Left lung (tissue), 10 donors: ENCODE measurements around the gene TM2D3. TPM values are rescaled to one million over a fixed set of nuclear protein-coding genes. Genes with fewer than 3 reads are reported as not detected.

Source experiments
- ATAC-seq: fragments of 200-7000 bp; cut with Tn5 transposase; one replicate; pipeline ENCODE4 v1.9.1; 2020; ENCODE audit warnings: moderate library complexity
- DNase-seq, 4 donors: peaks; one replicate each; pipeline ENCODE4 v3.0.0-alpha.2; 2013 to 2020
- H3K27ac ChIP-seq, 2 donors: fragments of 200-600 bp; sonication (generic) in 1 of 2; one replicate each; pipeline versions ENCODE4 v1.5.0 to v1.8.0; 2020 to 2021
- H3K27me3 ChIP-seq, 2 donors: fragments of 200-600 bp; sonication (generic) in 1 of 2; one replicate each; pipeline versions ENCODE4 v1.5.0 to v1.8.0; 2020 to 2021
- H3K36me3 ChIP-seq, 2 donors: fragments of 200-600 bp; sonication (generic) in 1 of 2; one replicate each; pipeline versions ENCODE4 v1.5.0 to v1.8.0; 2020 to 2021
- H3K4me1 ChIP-seq, 2 donors: fragments of 200-600 bp; one replicate each; pipeline ENCODE4 v1.8.0; 2021
- H3K4me3 ChIP-seq, 2 donors: fragments of 200-600 bp; sonication (generic) in 1 of 2; one replicate each; pipeline versions ENCODE4 v1.5.0 to v1.8.0; 2020 to 2021; ENCODE audit warnings: mild to moderate bottlenecking in 1 of 2
- H3K9me3 ChIP-seq, 2 donors: fragments of 200-600 bp; sonication (generic) in 1 of 2; one replicate each; pipeline versions ENCODE4 v1.5.0 to v1.8.0; 2020 to 2021
- CTCF ChIP-seq, 2 donors: fragments of 200-600 bp; sonication (generic) in 1 of 2; IDR thresholded peaks; one replicate each; pipeline versions ENCODE4 v1.5.0 to v1.8.0; 2021; ENCODE audit warnings: antibody characterized with exemption in 2 of 2
- intact Hi-C, 2 donors: fragments of 100-400 bp; cut with DNase I; formaldehyde crosslinking; loops; one replicate each; pipeline versions ENCODE4 v1.11.2 to v1.14.2; 2022
- polyA plus RNA-seq, 6 donors: library from polyadenylated mRNA; unstranded; fragments of 120-200 nt; gene quantifications; one replicate each; pipeline ENCODE4 v1.2.1, GENCODE V29; 2013; ENCODE audit not compliant: insufficient read length in 6 of 6
- total RNA-seq, 2 donors: library from RNA; stranded (reverse); fragmentation: NEBNext Ultra II Directional; extraction: Animal tissue kit (Norgen Biotek cat#: 25700); gene quantifications; one replicate each; pipeline ENCODE4 v1.2.1, GENCODE V29; 2021
- donor health status: DM: no; HTN: yes; CAD: no.
- donor health status: DM: no; HTN: no; CAD: no.

TM2D3 gene
- total and polyA plus RNA-seq, 8 donors, result 43.7 to 67.3 (median 59.9) TPM

- no peaks in the 10 kb centered on the region for H3K27me3 ChIP-seq
- H3K4me1 ChIP-seq, result peaks cover 0 to 6% of the 10 kb centered on the region in 2 donors
- DNase-seq (peak in 1 of 4 donors; percentile 36), ATAC-seq (no peak)
- intact Hi-C loops, result no loop called here
- no peak for TF ChIP-seq CTCF (IDR thresholded peaks at IDR 0.05)
- no peak overlapping the region for H3K27ac ChIP-seq
- no peaks in the 10 kb centered on the region for H3K9me3 ChIP-seq
- H3K36me3 ChIP-seq, result no peaks in the 10 kb centered on the region
- no peak overlapping the region for H3K4me3 ChIP-seq
Observed at GRCh38 chr15:101614001-101614585, 38.1 kb downstream of the TM2D3 start.

GRCh38 chr15:101613130-101614000 is 38.8 kb downstream of the TM2D3 start:
- intact Hi-C loops, result no loop called here
- TF ChIP-seq CTCF (IDR thresholded peaks at IDR 0.05), result no peak
- ATAC-seq (no peak), DNase-seq (peak in 3 of 4 donors; percentile 59 to 83 (median 68))
- Histone ChIP-seq H3K27ac (no peak overlapping the region), H3K36me3 (no peaks in the 10 kb centered on the region), H3K27me3 (no peaks in the 10 kb centered on the region), H3K4me1 (peaks cover 0 to 6% of the 10 kb centered on the region in 2 donors), H3K4me3 (no peak overlapping the region), H3K9me3 (no peaks in the 10 kb centered on the region)

DNA sequence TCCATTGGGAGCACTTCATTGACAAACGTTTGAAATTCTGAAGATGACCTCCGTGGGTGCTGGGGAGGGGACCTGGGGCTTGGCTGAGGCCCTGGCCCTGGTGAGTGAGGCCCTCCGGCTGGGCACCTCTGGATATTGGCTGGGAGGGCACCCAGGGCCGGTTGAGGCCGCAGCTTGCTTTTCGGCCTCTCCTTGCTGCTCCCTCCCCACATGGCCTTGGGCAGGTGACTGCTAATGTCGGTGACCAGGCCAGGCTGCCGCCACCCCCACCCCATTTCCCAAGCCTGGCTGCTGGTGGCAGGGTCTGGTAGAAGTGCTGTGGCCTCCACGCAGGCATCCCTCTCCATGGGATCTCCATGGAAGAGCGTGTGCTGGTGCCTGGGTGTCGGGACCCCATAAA is 39.5 kb downstream of the TM2D3 start:
- TF ChIP-seq CTCF (IDR thresholded peaks at IDR 0.05), result no peak

DNA sequence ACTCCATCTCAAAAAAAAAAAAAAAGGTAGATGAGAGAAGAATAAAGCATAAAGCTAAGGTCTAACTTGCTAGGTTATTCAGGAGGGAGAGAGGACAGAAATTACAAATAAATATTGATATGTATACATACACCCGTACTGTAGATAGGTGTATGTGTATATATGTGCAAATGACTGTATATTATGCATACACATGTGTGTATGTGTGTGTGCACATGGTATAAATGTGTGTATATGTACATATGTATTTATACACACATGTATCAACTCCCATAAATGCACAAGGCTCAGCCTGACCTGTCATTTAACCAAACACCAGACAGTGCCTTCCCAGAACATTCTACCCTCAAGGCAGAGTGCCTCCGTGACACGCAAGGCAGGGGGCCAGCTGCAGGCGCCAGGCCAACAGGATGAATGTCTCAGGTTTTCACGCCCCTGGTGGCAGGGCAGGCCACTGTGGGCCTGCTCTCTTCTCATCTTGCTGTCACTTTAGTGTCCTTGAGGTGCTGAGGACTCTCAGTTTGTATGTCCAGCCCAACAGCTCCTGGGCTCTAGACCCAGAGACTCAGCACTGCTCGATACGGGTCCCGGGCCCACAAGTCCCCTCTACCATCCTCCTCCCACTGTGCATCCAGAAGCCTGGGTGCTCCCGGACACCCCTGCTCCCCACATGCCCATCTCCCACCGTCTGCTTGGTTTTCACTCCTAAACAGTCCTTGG is 40.4 kb downstream of the TM2D3 start:
- Histone ChIP-seq H3K36me3 (no peaks in the 10 kb centered on the region), H3K27me3 (no peaks in the 10 kb centered on the region), H3K9me3 (no peaks in the 10 kb centered on the region), H3K4me3 (no peak overlapping the region), H3K27ac (no peak overlapping the region), H3K4me1 (peaks cover 0 to 6% of the 10 kb centered on the region in 2 donors)
- ATAC-seq, result no peak
- TF ChIP-seq CTCF (IDR thresholded peaks at IDR 0.05), result no peak
- intact Hi-C loops, result no loop called here
- DNase-seq, result peak in 1 of 4 donors; percentile 66

More for the DNA sequence above, 39.5 kb downstream of the TM2D3 start:
- Histone ChIP-seq H3K27me3 (no peaks in the 10 kb centered on the region), H3K27ac (no peak overlapping the region), H3K36me3 (no peaks in the 10 kb centered on the region), H3K9me3 (no peaks in the 10 kb centered on the region), H3K4me3 (no peak overlapping the region), H3K4me1 (peaks cover 0 to 6% of the 10 kb centered on the region in 2 donors)
- DNase-seq (peak in 1 of 4 donors; percentile 57), ATAC-seq (no peak)
- intact Hi-C loops, result no loop called here

DNA sequence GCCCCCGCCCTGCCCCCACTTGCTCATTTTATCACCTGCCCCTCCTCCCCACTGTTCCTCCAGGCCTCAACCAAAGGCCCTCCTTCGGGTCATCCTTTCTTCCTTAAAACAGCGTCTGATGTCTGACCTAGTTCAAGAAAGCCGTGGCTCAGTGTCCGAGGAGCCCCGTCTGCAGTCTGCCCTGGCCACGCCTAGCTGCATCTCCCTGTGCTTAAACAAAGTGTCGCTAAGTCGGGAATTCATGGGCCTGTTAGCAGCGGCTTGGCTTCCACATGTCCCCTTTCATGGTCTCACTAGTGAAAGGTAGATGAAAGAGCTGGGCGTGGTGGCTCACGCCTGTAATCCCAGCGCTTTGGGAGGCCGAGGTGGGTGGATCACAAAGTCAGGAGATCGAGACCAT is 41.2 kb downstream of the TM2D3 start:
- intact Hi-C loops, result no loop called here
- DNase-seq (peak in 1 of 4 donors; percentile 47), ATAC-seq (no peak)
- no peak for TF ChIP-seq CTCF (IDR thresholded peaks at IDR 0.05)
- no peaks in the 10 kb centered on the region for H3K9me3 ChIP-seq
- H3K36me3 ChIP-seq, result no peaks in the 10 kb centered on the region
- no peak overlapping the region for H3K4me3 ChIP-seq
- H3K27me3 ChIP-seq, result no peaks in the 10 kb centered on the region
- no peak overlapping the region for H3K27ac ChIP-seq
- peaks cover 0 to 3% of the 10 kb centered on the region in 2 donors for H3K4me1 ChIP-seq
